Limb (tissue), 2 donors: ENCODE results near the gene SPATS2L.

Source experiments
- DNase-seq, 2 donors: peaks; one replicate each; pipeline ENCODE4 v3.0.0-alpha.2; 2016; ENCODE audit errors: extremely low spot score in 2 of 2

SPATS2L gene

DNA sequence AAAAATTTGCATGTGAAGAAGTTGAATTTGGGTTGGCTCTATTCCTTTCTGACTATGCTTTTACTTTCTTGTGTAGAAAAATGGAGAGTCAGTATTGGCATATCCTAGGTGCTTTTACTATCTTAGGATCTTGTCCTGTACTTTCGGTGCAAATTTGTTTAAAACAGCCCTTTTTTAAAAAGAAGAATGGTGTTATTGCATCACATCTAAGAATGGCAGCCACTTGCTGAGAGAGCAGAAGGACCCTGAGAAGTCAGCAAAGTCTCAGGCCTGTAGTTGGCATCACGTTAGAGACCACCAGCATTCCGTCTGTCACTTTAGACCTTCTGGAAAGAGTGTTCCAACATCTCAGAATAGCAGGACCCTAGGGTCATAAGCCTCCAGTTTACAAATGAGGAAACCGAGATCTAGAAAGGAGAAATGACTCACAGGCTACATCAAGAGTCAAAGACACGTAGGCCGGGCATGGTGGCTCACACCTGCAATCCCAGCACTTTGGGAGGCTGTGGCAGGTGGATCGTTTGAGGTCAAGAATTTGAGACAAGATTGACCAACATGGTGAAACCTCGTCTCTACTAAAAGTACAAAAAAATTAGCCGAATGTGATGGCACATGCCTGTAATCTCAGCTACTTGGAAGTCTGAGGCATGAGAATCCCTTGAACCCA, 42.5 kb downstream of the SPATS2L start:
- no peak for DNase-seq

DNA sequence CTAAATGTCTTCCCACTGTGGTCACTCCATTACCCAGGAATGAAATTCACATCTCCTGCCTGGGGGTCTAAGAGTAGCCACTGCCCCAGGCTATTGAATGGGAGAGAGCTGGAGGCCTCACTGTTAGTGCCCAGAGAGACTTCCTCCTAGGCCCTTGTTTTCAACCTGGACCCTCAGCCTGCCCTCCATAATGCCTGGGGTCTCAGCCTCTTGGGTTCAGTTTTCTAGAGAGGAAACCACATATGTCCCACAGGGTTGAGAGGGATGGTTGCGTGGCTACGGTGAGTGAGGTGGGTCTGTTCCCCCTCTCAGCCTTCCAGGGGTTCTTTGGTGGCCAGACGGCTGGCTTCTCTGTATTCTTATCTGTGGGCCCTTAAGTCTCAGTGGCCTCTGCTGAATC, 43.4 kb downstream of the SPATS2L start:
- DNase-seq: no peak

DNA sequence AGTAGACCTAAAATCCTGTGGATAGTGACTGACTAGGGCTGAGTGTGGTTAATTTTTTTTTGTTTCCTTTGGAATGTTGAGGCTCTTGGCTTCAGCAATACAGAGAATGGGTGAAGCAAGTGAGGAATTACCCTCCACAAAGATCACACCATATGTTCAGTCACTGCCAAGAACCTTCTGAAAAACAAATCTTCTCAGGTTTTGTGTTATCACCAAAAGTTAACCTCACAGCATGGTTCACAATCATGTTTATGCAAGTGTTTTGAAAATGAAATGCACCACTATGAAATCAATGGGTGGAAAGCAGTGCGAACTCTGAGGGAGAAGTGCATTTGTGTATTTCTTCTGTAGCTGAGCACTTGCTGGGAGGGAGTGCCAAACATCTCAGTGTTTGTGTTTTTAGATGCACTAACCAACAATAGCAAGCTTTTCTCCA, 44.4 kb downstream of the SPATS2L start:
- DNase-seq: no peak

DNA sequence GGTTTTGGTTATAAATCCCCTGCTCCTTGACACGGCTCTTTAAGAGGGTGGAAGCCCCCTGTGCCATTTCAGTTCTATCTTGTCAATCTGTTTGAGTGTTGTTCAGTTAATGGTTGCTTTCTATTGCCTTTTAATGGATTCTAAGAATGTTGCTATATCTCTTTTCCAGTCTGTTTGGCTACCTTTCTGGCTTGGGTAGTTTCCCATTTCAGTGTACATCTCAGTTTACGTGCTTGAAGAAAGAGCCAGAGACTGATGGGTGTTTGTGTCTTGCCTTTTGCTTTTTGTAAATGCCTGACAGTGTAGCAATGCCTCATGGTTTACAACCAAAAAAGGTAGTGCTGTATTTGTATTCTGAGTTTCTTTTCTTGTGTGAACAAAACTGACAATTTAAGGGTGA, 45.3 kb downstream of the SPATS2L start:
- no peak for DNase-seq

DNA sequence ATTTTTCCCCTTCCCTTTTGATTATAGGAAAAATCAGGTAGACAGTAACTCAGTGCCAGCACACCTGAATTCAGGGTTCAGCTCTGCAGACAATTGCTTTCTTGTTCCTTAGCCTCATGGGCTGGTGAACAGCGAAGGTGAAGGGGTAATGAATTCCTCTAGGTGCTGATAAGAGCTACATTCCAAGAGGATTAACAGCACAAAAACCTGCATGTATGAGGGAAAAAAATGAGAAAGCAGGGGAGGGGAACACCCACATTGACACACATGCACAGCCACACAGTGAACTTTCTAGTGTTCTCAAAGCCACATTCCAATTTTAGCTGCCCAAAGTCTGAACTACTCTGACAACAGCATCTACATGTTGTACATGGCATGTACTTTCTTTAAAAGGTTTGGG, 46.1 kb downstream of the SPATS2L start:
- DNase-seq: no peak

DNA sequence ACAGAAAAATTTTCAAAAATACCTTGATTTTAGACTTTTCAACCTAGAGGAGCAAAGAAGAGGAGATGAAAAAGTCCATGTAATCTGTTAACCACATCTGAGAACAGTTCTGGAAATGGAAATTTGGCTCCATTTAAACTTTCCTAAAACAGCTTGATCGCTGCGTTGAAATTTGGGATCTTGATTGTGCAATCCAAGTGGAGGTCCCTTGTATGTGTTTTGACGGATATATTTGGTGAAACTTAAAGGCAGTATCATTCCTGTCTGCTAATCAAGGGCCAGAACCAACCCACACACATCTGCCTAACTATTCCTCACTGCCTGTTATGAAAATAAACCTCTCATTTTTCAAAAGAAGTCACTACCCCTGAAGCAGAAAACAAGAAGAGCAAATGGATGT, 46.6 kb downstream of the SPATS2L start:
- DNase-seq: no peak

DNA sequence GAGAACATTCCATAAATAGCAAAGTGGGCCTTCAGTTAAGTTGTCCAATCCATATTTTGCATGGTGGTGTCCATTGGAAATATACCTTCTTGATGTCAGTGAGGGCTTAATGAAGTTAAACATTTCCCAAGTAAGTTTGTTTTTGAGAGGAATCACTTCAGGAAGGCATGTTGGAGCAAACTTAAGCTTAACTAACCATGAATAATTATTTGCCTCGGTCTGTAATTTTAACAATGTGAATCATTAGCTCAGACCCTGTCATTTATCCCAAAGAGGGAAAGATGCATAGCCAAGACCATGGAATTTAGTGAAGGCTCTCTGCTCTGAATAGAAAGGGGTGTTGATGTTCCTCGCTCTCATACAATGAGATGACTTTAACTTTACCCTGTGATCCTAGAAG, 47.4 kb downstream of the SPATS2L start:
- no peak for DNase-seq

DNA sequence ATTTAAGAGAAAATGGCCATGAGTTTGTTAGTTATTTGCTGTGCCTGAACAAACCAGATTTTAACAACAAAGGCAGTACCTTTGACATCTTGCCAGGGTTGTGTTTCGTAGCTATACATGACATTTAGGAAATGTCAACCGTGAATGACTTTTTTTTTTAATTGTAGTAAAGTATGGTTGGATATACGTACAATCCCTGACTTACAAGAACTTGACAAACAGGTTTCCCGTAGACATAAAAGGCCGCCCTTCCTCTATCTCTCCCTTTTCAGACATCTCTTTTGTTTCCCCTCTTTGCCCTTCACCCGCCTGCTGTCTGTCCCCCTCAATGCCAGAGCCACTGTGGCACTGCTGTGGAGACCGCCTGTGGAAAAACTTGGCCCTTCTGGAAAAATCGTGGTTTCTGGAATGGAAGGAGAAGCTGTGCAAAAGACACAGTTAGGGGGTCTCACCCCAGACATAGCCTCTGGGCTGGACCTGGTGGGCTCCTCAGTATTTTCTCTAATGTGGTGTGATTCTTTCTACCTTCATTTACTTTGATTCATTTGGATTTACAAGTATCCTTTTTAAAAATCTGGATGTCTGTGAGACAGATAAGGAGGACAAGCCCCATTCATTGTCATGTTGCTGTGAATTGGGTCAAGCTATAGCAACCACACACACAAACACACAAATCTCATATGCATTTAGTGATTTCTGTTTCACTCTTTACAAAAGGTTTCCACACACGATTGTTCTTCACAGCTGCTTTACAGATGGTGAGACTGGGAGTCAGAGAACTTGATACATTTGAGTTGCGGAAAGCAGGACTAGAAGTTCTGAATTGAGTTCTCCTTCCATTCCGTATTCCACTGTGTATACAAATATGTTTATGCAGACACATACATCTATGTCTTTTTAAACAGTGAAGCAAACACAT, 48.6 kb downstream of the SPATS2L start:
- no peak for DNase-seq

DNA sequence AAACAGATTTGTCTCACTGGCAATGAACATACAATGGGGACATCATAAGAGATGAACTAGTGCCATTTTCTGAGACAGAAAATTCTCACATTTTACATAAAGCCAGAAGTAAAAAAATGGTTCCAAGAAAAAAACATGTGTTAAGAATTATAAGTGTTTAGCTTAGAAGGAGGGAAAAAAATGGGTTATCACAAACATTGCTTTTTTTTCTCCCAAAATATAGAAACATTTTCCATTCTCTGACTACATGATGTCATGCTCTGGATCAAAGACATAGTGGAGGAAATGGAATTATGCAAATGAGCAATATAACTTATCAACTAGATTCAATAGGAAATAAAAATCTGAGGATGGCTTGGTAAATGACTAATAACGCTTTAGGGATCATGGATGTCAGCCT, 49.8 kb downstream of the SPATS2L start:
- no peak for DNase-seq

DNA sequence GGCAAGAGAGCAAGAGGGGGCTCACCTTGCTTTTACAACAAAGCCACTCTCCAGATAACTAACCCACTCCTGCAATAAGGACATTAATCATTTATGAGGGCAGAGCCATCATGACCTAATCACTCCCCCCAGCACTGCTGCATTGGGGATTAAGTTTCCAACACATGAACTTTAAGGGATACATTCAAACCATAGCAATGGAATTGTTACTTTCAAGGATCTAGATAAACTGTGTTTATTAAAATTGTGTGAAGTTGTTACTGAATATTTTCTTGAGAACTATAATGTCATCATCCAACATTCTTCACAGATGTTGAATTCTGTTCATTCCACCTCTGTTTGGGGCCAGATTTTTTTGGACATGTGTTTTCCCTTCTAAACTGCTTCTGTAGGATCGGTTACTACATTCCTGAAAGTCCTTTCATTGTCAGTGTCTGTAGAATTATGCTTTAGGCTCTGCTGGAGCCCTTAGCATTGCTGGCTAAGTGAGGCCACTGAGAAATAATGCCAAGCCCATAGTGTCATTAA, 50.4 kb downstream of the SPATS2L start:
- peak in 1 of 2 donors; percentile 72 for DNase-seq

DNA sequence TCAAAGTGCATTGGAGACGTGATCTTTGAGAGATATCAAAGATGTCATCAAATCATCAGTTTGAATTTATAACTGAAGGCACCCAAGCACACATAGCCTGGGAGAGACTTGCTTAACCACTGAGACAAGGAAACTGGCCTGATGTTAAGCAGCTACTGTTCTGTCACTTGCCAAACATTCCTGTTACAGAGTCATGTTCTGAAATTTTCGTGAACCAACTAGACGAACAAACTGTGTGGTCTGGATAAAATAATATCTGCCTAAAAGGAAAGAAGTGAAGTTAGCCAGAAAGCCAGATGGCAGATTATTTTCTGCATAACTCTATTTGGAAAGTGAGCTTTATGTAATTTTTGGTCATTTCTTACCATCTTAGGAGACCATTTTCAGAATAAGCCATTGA, 51.4 kb downstream of the SPATS2L start:
- no peak for DNase-seq

DNA sequence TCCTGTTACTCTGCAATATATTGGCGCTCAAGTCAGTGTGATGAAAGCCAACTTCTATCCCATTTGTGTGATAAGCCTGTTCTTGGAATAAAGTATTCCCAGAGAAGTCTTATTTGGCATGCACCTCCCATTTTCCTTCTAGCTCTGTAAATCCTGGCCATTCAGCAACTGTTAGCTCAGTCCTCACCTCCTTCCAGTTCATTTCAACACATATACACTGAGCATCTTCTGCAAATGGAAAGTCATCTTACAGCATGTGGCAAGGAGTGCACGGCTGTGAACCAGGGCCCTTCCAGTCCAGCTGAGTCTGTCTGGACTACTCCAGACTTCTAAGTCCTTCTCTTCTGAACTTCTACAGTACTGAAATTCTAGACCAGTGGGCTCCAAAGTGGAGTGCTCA, 53.1 kb downstream of the SPATS2L start:
- no peak for DNase-seq

DNA sequence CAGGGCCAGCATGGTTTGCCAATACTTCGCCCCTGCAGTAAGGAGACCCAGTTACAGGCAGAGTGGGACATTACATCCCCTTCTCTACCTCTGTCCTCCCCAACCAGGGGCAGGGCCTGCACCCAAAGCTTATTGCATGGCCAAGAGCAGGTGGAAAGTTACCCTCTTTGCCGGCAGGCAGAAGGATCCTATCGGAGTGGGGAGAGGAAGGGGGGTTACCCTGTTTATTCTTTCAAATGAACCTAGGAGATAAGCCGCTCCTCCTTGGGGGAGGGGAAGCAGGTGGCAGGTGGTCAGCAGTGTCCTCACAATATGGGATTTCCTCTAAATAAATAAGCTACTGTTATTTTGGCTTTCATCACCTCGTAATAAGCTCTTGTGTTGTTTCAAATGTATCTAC, 53.9 kb downstream of the SPATS2L start:
- DNase-seq: no peak

DNA sequence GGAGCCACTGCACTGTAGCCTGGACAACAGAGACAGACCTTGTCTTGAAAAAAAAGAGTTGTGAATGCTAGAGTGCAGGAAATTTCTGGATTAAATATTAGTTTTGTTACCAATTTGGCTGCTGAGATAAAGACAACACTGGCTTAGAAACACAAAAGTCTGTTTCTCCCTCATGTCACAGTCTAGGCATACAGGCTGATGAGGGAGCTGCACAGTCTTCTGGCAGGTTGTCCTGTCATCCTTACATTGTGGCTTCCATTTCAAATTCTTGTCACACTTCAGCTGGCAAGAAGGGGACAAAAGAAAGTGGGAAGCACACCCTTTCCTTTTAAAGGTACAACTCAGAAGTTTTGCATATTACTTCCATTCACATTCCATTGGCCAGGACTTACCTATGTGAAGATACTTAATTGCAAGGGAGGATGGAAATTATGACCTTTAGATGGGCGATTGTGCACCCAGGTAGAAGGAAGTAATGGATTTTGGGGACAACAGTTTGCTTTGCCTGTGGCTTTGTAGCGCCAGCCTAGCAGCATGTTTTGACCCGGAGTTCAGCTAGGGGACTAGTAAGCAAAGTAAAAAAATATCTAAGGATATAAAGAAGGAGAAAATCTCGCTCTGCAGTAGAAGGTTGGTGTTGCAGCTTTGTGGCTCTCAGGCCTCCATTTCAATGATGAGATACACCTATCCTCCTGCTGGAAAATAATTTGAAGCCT, 55.9 kb downstream of the SPATS2L start:
- no peak for DNase-seq

DNA sequence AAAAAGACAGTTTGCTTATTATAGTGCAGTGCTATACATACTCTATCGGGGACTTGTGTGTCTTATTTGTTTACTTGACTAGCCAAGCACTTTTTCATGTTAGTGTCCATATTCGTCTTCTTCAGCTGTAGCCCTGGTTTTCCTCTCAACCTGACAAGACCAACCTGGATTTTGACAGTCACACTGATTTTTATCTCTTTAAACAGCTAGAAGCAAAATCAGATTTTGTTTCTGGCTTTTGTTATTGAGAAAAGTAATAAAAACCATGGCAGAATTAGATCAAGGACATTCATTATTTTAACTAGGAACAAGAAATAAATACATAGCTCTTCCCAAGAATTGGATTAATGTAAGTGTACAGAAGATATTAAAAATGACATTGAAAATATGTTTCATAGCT, 56.8 kb downstream of the SPATS2L start:
- DNase-seq: no peak

DNA sequence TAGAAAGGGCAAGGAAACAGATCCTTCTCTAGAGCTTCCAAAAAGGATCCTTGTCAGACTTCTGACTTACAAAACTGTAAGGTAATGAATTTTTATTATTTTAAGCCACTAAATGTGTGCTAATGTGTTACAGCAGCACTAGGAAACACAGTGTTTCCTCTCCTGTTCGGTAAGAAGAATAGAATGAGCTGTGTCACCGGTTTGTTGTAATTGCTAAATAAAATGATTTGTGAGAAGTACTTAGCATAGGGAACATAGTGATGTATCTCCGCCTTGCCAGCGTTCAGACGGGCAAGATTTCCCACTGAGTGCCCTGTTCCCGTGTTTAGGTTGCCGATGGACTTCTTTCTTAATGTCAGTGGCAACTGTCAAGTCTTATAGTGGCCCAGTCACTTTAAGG, 57.6 kb downstream of the SPATS2L start:
- no peak for DNase-seq

DNA sequence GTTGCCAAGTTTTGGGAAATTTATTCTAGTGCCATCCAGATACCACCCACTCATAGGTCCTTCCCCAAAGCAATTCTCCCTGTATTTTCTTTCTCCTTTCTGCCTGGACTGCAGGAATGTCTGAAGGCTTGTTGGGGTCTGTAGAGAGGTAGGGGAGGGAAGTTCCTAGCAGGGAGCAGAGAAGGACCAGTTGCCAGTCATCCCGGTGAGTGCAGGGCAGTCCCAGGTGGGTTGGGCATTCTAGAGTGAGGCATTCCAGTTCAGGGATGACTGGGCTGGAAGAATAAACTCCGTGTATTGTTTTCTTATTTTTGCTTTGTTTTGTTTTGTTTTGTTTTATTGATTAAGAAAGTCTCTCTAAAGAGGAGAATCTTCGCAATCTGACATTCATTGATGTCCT, 58.1 kb downstream of the SPATS2L start:
- no peak for DNase-seq

DNA sequence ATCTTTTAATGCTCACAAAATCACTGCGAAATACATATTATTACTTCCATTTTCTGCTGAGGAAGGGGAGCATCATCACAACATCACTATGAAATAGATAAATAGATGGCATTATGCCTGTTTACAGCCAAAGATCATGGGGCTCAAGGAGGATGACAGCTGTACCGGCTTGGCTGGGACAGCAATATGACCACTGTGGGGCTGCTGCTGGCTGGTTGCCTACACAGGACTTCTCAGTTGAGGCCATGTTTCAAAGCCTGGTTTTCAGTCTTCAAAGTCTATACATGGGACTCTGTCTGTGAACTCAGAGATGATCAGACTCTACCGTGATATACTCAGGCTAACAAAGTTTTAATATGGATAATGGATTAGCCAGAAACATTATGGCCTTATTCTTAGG, 58.7 kb downstream of the SPATS2L start:
- no peak for DNase-seq

DNA sequence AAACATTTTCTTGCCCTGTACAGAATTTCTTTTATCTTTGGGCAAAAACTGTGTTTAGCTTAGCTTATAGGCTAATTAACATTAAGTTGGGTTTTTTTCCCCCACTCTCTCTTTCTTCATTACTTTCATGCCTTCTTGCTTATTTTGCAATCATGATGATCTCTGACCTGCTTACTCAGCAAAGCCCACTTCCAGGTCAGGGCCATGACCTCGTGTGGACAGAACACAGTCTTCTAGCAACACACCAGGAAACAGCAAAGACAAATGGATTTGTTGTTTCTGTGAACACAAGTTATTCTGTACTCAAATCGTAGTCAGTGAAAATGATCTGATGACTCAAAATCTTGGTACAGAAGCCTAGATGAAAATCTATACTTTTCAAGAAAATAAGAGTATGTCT, 60.7 kb downstream of the SPATS2L start:
- no peak for DNase-seq

DNA sequence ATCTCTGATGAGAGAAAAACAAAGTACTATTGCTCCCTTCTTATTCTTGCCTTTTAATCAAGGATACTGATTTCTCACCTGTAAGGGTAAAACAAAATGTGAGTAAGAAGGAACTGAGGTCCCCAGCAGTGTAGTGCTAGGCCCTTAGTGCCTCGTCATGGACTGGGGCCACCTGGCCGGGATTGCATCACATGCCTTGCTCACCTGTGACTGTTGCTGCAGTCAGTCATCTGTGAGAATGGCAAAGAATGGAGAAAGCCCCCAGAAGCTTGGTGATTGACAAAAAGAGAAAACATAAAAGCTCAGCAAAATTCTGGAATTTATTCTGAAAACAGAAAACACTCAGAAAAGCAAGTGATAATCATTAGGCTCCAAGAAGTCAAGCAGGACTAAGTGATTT, 63.4 kb downstream of the SPATS2L start:
- DNase-seq: no peak

DNA sequence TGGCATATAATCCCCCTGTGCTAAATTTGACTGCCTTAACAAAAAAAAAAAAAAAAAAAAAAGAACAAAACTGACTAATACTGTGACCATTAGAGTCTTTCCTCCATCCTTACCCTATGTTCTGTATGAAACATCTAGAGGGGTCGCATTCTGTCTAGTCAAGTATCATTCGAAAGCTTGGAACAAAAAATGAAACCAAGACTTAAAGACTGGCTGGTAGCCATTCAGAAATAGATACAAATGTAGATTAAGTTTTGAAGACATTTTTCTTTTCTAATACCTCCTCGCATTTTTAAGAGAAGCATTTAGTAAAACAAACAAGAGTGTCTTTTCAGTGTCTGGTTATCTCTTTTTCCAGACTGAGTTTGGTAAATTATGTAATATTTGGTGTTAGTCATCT, 66.7 kb downstream of the SPATS2L start:
- DNase-seq: no peak

DNA sequence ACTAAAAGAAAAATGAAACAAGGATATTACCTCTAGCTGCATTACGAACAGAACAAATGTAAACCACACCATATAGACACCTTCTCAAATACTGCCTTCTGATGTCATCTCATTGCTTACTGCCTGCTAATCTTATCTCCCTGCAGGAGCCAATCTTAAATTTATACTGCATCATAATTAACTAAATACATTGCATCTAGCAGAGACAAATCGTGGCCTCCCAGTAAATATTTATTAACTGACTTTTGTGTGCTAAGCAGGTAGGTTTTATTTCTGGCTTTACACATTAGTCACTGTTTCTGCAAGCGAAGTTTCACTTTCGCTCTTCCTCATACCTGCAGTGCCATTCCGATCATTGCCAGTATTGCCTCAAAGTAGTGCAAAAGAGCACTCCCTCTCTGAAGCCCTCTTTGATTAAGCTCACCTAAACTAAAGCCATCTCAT, 67.5 kb downstream of the SPATS2L start:
- no peak for DNase-seq
